Measurements from ENCODE around the gene TMEM272. TPM values are rescaled to one million over a fixed set of nuclear protein-coding genes. Genes with fewer than 3 reads are reported as not detected.

Gene TMEM272
- total RNA-seq, 1 experiment from 2014 or later = 0.07 TPM

GRCh38 chr13:51818781-51819511 lies 26.0 kb downstream of the TMEM272 start:
- BruUV-seq (replicated peaks) = no TSS peak
- ChIA-PET CTCF (no interaction called here), POLR2A (ENCODE audit: unreplicated experiment) (no interaction called here)
- H3K9me2 ChIP-seq (replicated peaks; ENCODE audit: low read length) = no peaks in the 10 kb centered on the region
- H2AFZ ChIP-seq (ENCODE audit: low read length) = no peak overlapping the region
- DNase-seq (no peak), ATAC-seq (no peak)
- H3K27me3 ChIP-seq (ENCODE audit: low read length) = no peaks in the 10 kb centered on the region
- no peaks in the 10 kb centered on the region for H3K9me3 ChIP-seq (ENCODE audit: low read length)
- no peak overlapping the region for H3K4me3 ChIP-seq (ENCODE audit: low read length)
- H3K9ac ChIP-seq (ENCODE audit: low read length) = no peak overlapping the region
- H3K36me3 ChIP-seq (ENCODE audit: low read depth, low read length) = no peaks in the 10 kb centered on the region
- no peaks in the 10 kb centered on the region for H3K79me2 ChIP-seq (ENCODE audit: low read length)
- H3K4me1 ChIP-seq (ENCODE audit: insufficient read depth, low read length) = peaks cover 6% of the 10 kb centered on the region; the same call in 1 of the 2 replicates
- H3K27ac ChIP-seq (ENCODE audit: low read length) = no peak overlapping the region
- TF ChIP-seq EZH2 (IDR thresholded peaks at IDR 0.05; ENCODE audit: low read length, unreplicated experiment) (no peak), EZH2phosphoT487 (IDR thresholded peaks at IDR 0.05; ENCODE audit: borderline replicate concordance, low read length) (no peak), CTCF (conservative IDR thresholded peaks at IDR 0.05; ENCODE audit: low read depth, low read length) (no peak)
- H3F3A ChIP-seq (ENCODE audit: low read length, unreplicated experiment) = no peaks in the 10 kb centered on the region
- no peak overlapping the region for H3K4me2 ChIP-seq (ENCODE audit: low read length)
- intact Hi-C loops (cut with micrococcal nuclease) = loop anchor here (5.0 kb wide), 2 partner anchors 38 to 78 kb away; no protein-coding TSS in a partner anchor
- H4K20me1 ChIP-seq (ENCODE audit: low read length) = no peaks in the 10 kb centered on the region

GRCh38 chr13:51818276-51818675 lies 26.7 kb downstream of the TMEM272 start:
- Histone ChIP-seq H2AFZ (ENCODE audit: low read length) (no peak overlapping the region), H4K20me1 (ENCODE audit: low read length) (no peaks in the 10 kb centered on the region), H3K27me3 (ENCODE audit: low read length) (no peaks in the 10 kb centered on the region), H3K36me3 (ENCODE audit: low read depth, low read length) (no peaks in the 10 kb centered on the region), H3K4me2 (ENCODE audit: low read length) (no peak overlapping the region), H3K27ac (ENCODE audit: low read length) (no peak overlapping the region), H3K9me2 (replicated peaks; ENCODE audit: low read length) (no peaks in the 10 kb centered on the region), H3K4me3 (ENCODE audit: low read length) (no peak overlapping the region), H3K9me3 (ENCODE audit: low read length) (no peaks in the 10 kb centered on the region), H3K79me2 (ENCODE audit: low read length) (no peaks in the 10 kb centered on the region), H3F3A (ENCODE audit: low read length, unreplicated experiment) (no peaks in the 10 kb centered on the region), H3K9ac (ENCODE audit: low read length) (no peak overlapping the region), H3K4me1 (ENCODE audit: insufficient read depth, low read length) (peaks cover 6% of the 10 kb centered on the region; the same call in 1 of the 2 replicates)
- CTCF ChIA-PET = no interaction called here
- ATAC-seq (no peak), DNase-seq (no peak)
- intact Hi-C loops (cut with micrococcal nuclease) = loop anchor here (5.0 kb wide), 2 partner anchors 39 to 79 kb away; no protein-coding TSS in a partner anchor
- POLR2A ChIA-PET (ENCODE audit: unreplicated experiment) = no interaction called here
- no TSS peak for BruUV-seq (replicated peaks)
- no peak for TF ChIP-seq EZH2 (IDR thresholded peaks at IDR 0.05; ENCODE audit: low read length, unreplicated experiment)

GRCh38 chr13:51817717-51818116 lies 27.3 kb downstream of the TMEM272 start:
- H3K9ac ChIP-seq (ENCODE audit: low read length) = no peak overlapping the region
- ChIA-PET POLR2A (ENCODE audit: unreplicated experiment) (no interaction called here), CTCF (no interaction called here)
- no peak overlapping the region for H3K4me3 ChIP-seq (ENCODE audit: low read length)
- H3K9me3 ChIP-seq (ENCODE audit: low read length) = no peaks in the 10 kb centered on the region
- TF ChIP-seq CTCF (conservative IDR thresholded peaks at IDR 0.05; ENCODE audit: low read depth, low read length) (no peak), EZH2 (IDR thresholded peaks at IDR 0.05; ENCODE audit: low read length, unreplicated experiment) (no peak), EZH2phosphoT487 (IDR thresholded peaks at IDR 0.05; ENCODE audit: borderline replicate concordance, low read length) (no peak)
- H3F3A ChIP-seq (ENCODE audit: low read length, unreplicated experiment) = no peaks in the 10 kb centered on the region
- no peak overlapping the region for H2AFZ ChIP-seq (ENCODE audit: low read length)
- DNase-seq = no peak
- ATAC-seq = no peak
- no peak overlapping the region for H3K27ac ChIP-seq (ENCODE audit: low read length)
- intact Hi-C loops (cut with micrococcal nuclease) = loop anchor here (5.0 kb wide), 2 partner anchors 40 to 80 kb away; no protein-coding TSS in a partner anchor
- H3K4me1 ChIP-seq (ENCODE audit: insufficient read depth, low read length) = peaks cover 6% of the 10 kb centered on the region; the same call in 1 of the 2 replicates
- no TSS peak for BruUV-seq (replicated peaks)
- no peaks in the 10 kb centered on the region for H3K9me2 ChIP-seq (replicated peaks; ENCODE audit: low read length)
- no peaks in the 10 kb centered on the region for H3K36me3 ChIP-seq (ENCODE audit: low read depth, low read length)
- no peaks in the 10 kb centered on the region for H3K27me3 ChIP-seq (ENCODE audit: low read length)
- no peak overlapping the region for H3K4me2 ChIP-seq (ENCODE audit: low read length)
- no peaks in the 10 kb centered on the region for H4K20me1 ChIP-seq (ENCODE audit: low read length)
- H3K79me2 ChIP-seq (ENCODE audit: low read length) = no peaks in the 10 kb centered on the region

Data from PC-3 (cell line).